Hindlimb muscle (tissue), 1 donor: ENCODE data around the gene IGFL2. TPM values are rescaled to one million over a fixed set of nuclear protein-coding genes. Genes with fewer than 3 reads are reported as not detected.

Source experiments
- polyA plus RNA-seq: library from polyadenylated mRNA; unstranded; fragments of 120-200 nt; gene quantifications from one replicate; pipeline ENCODE4 v1.2.1, GENCODE V29; 2013; ENCODE audit not compliant: insufficient read length

IGFL2 gene
- polyA plus RNA-seq, 1 donor, result 0.44 TPM

Other genes with a start within 250 kb of the IGFL2 start
- gene MYPOP, start 245.6 kb upstream of the IGFL2 start, polyA plus RNA-seq, result 4.8 TPM
- gene NANOS2, start 233.5 kb upstream of the IGFL2 start, polyA plus RNA-seq, result not detected
- 5.0 TPM for gene NOVA2, start 174.4 kb upstream of the IGFL2 start, polyA plus RNA-seq
- 9.0 TPM for gene CCDC61, start 152.8 kb upstream of the IGFL2 start, polyA plus RNA-seq
- 0.83 TPM for gene PGLYRP1, start 125.2 kb upstream of the IGFL2 start, polyA plus RNA-seq
- 5.7 TPM for gene IGFL4, start 107.2 kb upstream of the IGFL2 start, polyA plus RNA-seq
- not detected for gene IGFL3, start 23.6 kb upstream of the IGFL2 start, polyA plus RNA-seq
- not detected for gene IGFL1, start 81.5 kb downstream of the IGFL2 start, polyA plus RNA-seq
- gene HIF3A, start 148.8 kb downstream of the IGFL2 start, polyA plus RNA-seq, result 412 TPM
- gene PPP5C, start 198.8 kb downstream of the IGFL2 start, polyA plus RNA-seq, result 73.4 TPM